ENCODE results near the gene OR11G2.
"Not testable (repeated sequence)": the region's sequence is repeated elsewhere in the genome, so short reads cannot be mapped to it uniquely, and the experiment has no call there.

Gene OR11G2, protein sequence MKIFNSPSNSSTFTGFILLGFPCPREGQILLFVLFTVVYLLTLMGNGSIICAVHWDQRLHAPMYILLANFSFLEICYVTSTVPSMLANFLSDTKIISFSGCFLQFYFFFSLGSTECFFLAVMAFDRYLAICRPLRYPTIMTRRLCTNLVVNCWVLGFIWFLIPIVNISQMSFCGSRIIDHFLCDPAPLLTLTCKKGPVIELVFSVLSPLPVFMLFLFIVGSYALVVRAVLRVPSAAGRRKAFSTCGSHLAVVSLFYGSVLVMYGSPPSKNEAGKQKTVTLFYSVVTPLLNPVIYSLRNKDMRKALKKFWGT

DNA sequence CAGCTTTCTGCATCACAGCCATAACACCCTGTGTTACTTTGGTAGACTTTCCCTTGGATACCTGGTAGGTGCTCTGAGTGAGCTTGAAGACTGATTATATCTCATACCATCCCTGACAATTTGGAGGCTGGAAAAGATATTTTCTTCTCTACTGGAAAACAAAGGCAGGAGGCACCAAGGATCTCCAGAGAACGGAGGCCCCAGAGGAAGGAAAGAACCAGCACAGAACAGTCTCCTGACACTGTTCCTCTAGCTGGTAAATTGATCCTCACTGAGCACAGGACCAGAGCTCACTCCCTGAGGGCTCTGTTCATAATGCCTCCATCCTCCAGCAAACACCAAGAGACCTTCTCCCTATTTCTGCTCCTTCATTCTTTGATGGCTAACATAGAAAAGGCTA is at the start of gene OR11G2:
Gene OR11G2 (plus strand): TSS at position 301 of the 400 bp plus-strand sequence. CDS start 6,542 bp downstream, outside the sequence.
- no peak for DNase-seq

DNA sequence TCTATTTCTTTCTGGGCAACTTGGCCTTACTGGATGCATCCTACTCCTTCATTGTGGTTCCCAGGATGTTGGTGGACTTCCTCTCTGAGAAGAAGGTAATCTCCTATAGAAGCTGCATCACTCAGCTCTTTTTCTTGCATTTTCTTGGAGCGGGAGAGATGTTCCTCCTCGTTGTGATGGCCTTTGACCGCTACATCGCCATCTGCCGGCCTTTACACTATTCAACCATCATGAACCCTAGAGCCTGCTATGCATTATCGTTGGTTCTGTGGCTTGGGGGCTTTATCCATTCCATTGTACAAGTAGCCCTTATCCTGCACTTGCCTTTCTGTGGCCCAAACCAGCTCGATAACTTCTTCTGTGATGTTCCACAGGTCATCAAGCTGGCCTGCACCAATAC is 46.8 kb upstream of the OR11G2 start:
- no peak for DNase-seq

DNA sequence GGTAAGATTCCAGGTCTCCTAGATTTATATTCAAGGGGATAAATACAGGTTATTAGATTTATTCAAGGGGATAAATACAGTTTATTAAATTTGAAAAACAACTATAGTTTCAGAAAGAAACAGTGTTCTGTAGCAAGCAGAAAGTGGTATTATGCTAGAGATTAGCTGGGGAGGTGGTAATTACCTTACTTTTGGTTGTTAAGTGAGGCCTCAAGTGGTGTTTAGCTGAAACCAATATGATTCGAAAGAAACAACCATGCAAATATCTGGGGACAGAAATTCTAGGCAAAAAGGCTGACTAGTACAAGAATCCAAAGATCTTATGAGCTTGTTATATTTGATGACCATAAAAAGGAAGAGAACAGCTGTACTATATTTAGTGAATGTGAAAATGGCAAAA is 45.9 kb upstream of the OR11G2 start:
- no peak for DNase-seq

DNA sequence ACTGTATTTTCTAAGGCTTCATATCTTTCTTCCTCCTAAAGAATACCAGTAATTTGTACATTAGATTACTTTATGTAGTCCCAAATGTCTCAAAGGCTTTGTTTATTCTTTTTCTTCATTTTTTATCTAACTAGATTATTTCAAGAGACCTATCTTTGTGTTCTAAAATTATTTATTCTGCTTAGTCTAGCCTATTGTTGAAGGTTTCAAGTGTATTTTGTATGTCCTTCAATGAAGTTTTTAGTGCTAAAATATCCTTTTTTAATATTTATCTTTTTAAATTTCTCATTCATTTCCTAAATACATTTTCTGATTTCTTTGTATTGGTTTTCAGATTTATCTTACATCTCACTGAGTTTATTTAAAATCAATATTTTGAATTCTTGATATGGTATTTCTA is 26.2 kb upstream of the OR11G2 start:
- no peak for DNase-seq

DNA sequence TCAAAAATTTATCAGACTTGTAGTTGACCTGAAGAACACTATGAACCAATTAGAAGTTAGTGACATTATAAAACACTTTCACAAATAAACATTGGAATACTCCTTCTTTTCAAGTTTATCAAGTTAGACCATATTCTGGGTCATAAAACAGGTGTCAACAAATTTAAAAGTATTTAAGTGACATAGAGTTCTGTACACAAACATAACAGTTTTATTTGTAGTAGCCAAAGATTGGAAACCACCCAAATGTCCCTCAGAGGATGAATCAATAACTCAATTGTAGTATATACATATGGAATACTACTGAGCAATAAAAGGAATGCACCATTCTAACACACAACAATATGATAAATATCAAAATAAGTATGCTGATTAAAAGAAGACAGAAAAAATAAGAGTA is 23.6 kb upstream of the OR11G2 start:
- DNase-seq: no peak

DNA sequence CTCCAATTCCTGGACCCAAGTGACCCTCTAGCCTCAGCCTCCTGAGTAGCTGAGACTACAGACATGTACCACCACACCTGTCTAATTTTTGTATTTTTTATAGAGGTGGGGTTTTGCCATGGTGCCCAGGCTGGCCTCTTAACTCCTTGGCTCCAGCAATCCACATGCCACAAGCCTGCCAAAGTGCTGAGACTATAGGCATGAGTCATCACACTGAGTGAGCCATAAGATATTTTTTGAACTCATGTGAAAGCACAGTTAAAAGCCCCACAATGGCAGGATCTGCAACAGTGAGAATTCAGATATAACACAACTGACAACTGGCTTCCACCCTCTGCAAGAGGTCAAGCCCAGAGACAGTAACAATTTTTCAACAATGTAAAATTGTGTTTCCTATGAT is 20.8 kb upstream of the OR11G2 start:
- not testable (repeated sequence) for DNase-seq

DNA sequence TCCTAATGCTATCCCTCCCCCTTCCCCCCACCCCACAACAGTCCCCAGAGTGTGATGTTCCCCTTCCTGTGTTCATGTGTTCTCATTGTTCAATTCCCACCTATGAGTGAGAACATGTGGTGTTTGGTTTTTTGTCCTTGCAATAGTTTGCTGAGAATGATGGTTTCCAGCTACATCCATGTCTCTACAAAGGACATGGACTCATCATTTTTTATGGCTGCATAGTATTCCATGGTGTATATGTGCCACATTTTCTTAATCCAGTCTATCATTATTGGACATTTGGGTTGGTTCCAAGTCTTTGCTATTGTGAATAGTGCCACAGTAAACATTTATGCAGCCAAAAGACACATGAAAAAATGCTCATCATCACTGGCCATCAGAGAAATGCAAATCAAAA is 16.5 kb upstream of the OR11G2 start:
- not testable (repeated sequence) for DNase-seq

DNA sequence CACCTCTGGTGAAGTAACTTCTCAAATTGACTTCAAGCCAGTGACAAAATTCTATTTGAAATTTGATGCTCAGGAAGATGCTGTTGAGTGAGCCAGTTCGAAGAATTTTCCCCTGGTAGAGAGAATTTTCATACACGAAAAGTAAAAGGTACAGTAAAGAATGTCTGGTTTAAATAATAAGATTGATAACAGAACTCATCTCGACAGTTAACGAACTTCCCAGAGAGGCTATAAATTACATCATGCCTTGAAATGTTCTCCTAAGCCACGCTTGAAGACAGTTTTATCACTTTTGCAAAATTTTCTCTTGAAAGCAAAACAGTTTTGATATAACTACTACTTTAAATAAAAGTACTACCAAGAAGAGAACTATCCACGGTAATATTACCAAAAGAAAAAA is 14.4 kb upstream of the OR11G2 start:
- no peak for DNase-seq

DNA sequence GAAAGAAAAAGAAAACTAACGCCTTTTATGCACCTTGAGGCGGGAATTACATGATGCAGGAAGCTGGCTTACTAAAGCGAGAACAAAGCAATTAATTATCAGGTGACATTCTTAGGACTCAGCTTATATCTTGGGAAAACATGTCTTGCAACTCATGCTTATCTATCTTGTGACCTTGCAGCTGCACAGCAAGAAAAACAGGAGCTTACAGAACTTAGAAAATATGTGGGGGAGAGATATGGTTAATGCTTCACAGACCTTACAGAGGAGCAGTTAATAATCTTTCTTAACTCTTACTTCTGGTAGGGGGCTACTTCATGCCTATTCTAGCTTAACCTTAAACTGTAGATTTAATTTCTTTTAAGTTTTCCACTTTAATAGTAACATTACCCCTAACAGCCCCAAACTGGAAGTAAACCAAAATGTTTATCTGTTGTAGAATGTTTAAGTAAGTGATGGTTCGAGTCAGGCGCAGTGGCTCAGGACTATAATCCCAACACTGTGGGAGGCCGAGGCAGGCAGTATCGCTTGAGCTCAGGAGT is 13.2 kb upstream of the OR11G2 start:
- DNase-seq: no peak

DNA sequence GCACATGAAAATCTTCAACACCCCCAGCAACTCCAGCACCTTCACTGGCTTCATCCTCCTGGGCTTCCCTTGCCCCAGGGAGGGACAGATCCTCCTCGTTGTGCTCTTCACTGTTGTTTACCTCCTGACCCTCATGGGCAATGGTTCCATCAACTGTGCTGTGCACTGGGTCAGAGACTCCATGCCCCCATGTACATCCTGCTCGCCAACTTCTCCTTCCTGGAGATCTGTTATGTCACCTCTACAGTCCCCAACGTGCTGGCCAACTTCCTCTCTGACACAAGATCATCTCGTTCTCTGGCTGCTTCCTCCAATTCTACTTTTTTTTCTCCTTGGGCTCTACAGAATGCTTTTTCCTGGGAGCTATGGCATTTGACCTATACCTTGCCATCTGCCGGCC is 11.5 kb upstream of the OR11G2 start:
- DNase-seq: no peak

DNA sequence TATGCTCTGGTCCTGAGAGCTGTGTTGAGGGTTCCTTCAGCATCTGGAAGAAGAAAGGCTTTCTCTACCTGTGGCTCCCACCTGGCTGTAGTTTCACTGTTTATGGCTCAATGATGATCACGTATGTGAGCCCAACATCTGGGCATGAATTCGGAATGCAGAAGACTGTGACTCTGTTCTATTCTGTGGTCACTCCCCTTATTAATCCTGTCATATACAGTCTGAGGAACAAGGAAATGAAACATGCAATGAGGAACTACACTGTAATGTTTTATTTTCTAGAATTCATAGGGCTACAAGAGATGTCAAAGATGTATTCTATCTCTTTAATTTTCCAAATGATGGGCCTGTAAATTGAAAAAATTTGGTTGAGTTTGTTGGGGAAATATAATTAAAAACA is 10.8 kb upstream of the OR11G2 start:
- no peak for DNase-seq

DNA sequence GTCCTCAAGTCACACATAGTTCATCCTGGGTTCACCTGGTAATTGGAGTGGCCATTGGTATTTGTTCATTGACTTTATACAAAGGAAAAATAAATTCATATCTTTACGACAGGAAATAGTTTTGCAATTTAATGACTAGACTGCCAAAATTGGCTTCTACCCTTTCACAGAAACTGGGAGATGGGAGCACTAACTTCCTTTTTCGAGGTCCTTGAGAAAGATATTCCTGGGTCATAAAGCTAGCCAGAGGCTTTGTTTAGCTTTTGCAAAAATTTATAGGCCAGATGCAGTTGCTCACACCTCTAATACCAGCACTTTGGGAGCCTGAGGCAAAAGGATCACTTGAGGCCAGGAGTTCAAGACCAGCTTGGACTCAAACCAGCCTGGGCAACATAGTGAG is 10.2 kb upstream of the OR11G2 start:
- no peak for DNase-seq

DNA sequence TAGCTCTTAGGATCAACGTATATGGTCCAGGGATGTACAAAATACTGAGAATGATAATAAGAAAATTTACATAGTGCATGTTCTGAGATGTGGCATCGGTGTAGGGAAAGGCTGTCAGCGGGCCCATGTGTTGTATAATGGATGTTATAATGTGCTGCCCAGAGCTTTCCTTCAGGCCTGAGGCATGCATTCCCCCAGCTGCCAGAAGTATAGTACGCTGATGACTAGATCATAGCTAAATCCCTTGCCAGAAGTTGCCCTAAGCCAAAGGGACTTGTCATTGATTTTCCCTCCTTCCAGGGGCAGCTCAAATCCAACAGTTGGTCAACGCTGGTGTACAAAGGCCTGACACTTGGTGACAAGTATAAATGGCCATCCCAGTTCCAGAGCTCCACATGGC is 6.5 kb upstream of the OR11G2 start:
- no peak for DNase-seq

DNA sequence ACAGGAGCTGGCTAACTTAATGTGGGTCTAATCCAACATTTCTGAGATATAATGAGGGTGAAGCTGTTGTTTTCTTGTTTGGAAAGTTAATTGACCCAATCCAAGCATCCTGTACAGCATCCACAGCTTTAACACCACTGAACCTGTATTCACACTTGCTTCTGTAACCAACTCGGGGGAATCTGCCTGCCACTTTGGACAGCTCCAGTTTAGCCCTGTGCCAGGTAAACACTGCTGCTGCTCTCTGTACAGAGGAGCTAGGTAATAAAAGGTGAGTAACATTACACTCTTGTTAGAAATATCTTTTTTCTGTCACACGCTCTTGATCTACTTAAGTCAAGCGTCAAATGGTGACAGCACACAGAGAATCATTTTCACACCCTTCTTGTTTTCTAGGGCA is 700 bp downstream of the OR11G2 start:
- DNase-seq: no peak

DNA sequence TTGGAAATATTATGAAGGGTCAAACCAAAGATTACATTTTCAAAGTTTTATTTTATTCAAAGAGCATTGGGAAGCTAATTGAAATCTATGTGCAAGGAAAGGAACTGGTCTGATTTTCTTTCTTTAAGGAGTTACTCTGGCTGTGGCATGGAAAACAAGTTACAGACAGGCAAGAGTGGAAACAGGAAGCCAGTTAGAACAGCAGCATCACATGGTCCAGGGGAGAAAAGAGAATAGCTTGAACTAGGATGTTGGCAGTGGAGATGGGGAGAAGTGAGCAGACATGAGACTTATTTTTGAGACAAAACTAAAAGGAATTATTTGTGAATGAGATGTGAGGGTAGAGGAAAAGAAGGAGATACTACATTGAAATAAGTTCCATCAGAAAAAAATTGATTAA is 3.4 kb downstream of the OR11G2 start:
- no peak for DNase-seq

DNA sequence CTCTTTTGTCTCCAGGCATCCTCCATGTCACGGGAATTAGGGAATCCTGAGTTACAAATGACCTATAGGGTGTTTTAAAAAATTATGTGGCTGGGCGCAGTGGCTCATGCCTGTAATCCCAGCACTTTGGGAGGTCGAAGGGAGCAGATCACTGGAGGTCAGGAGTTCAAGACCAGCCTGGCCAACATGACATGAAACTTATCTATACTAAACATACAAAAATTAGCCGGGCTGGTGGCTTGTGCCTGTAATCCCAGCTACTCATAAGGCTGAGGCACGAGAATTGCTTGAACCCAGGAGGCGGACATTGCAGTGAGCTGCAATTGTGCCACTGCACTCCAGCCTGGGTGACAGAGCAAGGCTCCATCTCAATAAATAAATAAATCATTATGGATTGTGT is 4.5 kb downstream of the OR11G2 start:
- not testable (repeated sequence) for DNase-seq

DNA sequence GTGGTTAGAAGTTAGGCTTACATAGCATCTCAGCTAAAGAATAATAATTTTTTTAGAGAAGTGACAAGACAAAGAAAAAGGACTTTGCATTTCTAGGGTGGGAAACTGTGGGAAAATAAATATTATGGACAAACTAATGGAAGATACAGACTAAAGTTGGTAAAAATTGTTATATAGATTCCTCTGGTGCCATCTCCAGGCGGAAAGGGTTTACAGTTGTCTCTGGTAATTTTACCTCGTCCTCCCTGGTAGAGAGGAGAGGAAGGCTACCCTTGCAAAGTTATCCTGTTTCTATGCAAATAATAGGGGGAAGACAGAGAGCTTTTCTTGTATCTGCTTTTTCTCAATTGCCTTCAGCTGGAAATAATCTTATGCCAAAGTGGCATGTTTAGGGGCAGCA is 5.2 kb downstream of the OR11G2 start:
- DNase-seq: no peak

DNA sequence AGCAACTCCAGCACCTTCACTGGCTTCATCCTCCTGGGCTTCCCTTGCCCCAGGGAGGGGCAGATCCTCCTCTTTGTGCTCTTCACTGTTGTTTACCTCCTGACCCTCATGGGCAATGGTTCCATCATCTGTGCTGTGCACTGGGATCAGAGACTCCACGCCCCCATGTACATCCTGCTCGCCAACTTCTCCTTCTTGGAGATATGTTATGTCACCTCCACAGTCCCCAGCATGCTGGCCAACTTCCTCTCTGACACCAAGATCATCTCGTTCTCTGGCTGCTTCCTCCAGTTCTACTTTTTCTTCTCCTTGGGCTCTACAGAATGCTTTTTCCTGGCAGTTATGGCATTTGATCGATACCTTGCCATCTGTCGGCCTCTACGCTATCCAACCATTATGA is 6.8 kb downstream of the OR11G2 start:
- no peak for DNase-seq

DNA sequence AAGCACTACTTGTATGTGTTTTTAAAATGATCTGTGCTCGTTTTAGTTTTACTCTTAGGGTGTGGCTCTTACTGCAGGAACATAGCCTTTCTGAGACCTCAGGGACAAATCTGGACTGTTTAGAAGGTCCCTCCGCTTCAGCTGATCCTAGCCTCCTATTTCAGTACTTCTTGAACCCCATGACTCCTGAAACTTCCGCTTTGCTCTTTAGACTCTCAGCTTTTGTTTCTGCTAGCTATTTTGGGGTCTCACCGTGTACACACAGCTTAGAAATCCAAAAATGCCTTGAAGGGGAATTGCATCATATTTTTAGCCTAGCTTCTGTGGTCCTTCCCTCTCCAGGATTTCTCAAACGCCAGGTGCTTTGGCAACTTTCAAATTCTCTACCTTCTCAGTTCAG is 8.3 kb downstream of the OR11G2 start:
- no peak for DNase-seq

DNA sequence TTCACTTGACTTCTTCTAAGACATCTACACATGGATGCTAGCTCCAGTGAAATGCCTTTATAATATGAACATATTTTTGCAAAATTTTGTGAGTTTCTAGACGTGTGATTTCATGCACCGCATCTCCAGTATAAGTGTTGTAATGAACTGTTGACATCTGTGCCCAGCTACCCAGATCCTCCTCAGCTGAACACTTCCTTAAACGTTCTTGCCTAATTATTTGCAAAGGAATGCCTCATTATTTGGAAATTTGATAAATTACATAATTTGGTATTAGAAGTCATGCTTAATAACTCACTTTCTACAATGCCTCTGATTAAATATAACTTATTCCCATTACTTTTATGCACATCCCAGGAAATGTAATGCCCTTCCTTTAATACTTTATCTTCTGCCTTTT is 14.0 kb downstream of the OR11G2 start:
- no peak for DNase-seq

DNA sequence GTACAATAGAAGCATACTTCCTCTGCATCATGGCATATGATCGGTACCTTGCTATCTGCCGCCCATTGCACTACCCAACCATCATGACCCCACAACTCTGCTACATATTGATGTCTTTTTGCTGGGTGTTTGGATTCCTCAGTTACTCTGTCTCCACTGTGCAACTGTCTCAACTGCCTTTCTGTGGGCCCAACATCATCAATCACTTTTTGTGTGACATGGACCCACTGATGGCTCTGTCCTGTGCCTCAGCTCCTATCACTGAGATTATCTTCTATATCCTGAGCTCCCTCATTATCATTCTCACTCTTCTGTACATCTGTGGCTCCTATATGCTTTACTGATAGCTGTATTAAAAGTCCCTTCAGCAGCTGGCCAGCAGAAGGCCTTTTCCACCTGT is 18.9 kb downstream of the OR11G2 start:
- DNase-seq: no peak

DNA sequence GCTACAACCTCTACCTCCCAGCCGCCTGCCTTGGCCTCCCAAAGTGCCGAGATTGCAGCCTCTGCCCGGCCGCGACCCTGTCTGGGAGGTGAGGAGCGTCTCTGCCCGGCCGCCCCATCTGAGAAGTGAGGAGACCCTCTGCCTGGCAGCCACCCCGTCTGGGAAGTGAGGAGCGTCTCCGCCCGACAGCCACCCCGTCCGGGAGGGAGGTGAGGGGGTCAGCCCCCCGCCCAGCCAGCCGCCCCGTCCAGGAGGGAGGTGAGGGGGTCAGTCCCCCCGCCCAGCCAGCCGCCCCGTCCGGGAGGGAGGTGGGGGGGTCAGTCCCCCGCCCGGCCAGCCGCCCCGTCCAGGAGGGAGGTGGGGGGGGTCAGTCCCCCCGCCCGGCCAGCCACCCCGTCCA is 21.7 kb downstream of the OR11G2 start:
- not testable (repeated sequence) for DNase-seq

DNA sequence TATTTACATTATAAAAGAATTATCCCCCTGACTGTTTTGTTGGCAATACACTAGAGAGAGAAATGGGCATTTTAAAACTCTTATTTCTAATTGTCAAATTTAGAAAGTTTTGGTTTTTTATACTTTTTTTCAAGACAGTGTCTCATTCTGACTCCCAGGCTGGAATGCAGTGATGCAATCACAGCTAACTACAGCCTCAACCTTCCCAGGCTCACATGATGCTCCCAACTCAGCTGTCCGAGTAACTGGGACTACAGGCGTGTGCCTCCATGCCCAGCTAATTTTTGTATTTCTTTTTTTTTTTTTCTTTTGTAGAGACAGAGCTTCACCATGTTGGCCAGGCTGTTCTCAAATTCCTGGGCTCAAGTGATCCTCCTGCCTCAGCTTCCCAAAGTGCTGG is 24.5 kb downstream of the OR11G2 start:
- DNase-seq: no peak

DNA sequence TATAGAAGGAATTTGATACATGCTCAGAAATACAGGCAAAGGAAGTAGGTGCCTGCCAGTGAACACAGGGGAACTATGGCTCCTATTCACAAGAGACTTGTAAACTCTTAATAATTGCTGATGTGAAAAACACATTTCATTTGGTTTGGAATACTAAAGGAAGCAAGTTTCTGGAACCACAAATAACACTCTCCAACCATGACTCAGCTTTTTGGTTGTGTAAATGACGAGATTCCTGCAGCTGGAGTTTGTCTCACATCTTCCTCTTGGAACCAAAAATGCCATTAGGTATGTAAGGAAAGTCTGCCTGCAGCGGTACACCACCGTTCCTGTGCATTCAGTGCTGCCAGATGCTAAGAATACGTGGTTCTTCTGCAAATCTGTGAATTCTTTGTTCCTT is 28.3 kb downstream of the OR11G2 start:
- no peak for DNase-seq

DNA sequence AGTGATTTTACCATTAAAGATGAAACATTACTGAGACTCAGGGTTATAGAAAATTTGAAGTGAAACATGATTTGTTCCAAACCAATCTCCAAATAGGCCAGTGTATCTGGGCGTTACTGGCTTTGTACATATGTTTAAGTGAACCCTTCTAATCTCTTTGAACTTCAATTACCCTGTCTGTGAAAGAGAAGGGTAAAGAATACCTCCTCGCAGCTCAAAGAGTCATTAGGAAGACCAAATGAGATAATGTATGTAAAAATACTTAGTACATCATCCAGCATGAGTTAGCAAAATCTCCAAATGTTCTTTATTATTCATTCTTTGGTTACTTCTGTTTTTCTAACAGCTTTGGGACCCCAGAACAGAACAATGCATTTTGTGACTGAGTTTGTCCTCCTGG is 32.7 kb downstream of the OR11G2 start, which contains the start of gene OR11H6:
Gene OR11H6 (plus strand): TSS at position 301 of the 400 bp plus-strand sequence. CDS start 0 bp downstream, at position 301.
- DNase-seq: no peak
